GM19240 (cell line): ENCODE data around the gene NPTXR.
A peak's percentile ranks its signal among the peaks of the same experiment; 100 is the strongest.
"Not testable (repeated sequence)": the region's sequence is repeated elsewhere in the genome, so short reads cannot be mapped to it uniquely, and the experiment has no call there.

Experiments
- DNase-seq: peaks from one replicate; pipeline ENCODE4 v3.0.0; 2011; ENCODE audit warnings: low spot score; ENCODE audit not compliant: insufficient read length

Gene NPTXR

GRCh38 chr22:38832005-38832978 lies 11.5 kb downstream of the NPTXR start:
- no peak for DNase-seq

GRCh38 chr22:38831166-38831945 lies 12.5 kb downstream of the NPTXR start:
- no peak for DNase-seq

GRCh38 chr22:38830845-38831108 lies 13.1 kb downstream of the NPTXR start:
- no peak for DNase-seq

- DNase-seq, result no peak
These were observed 13.6 kb downstream of the NPTXR start for GRCh38 chr22:38830026-38830844.

- DNase-seq, result no peak
These were observed 14.3 kb downstream of the NPTXR start for GRCh38 chr22:38829485-38829884.

- no peak for DNase-seq
These were observed 15.1 kb downstream of the NPTXR start for GRCh38 chr22:38828616-38829205.

- DNase-seq, result no peak
These were observed 15.6 kb downstream of the NPTXR start for GRCh38 chr22:38828191-38828590.

- DNase-seq, result no peak
These were observed 16.3 kb downstream of the NPTXR start for GRCh38 chr22:38827510-38827909.

GRCh38 chr22:38826801-38827200 lies 17.0 kb downstream of the NPTXR start:
- DNase-seq, result no peak

- no peak for DNase-seq
These were observed 17.4 kb downstream of the NPTXR start for GRCh38 chr22:38826386-38826785.

GRCh38 chr22:38824585-38824984 lies 19.2 kb downstream of the NPTXR start:
- peak; percentile 60 for DNase-seq

- no peak for DNase-seq
These were observed 20.2 kb downstream of the NPTXR start for GRCh38 chr22:38823637-38824036.

GRCh38 chr22:38823076-38823475 lies 20.8 kb downstream of the NPTXR start:
- DNase-seq, result no peak

GRCh38 chr22:38820020-38820419 lies 23.8 kb downstream of the NPTXR start:
- DNase-seq, result no peak

GRCh38 chr22:38819387-38819940 lies 24.4 kb downstream of the NPTXR start:
- DNase-seq, result no peak

GRCh38 chr22:38817196-38817595 lies 26.6 kb downstream of the NPTXR start:
- DNase-seq, result no peak

- DNase-seq, result no peak
These were observed 28.0 kb downstream of the NPTXR start for GRCh38 chr22:38815842-38816241.

- DNase-seq, result no peak
These were observed 32.6 kb downstream of the NPTXR start for GRCh38 chr22:38811241-38811640.

- not testable (repeated sequence) for DNase-seq
These were observed 38.7 kb downstream of the NPTXR start for GRCh38 chr22:38805041-38805593.

GRCh38 chr22:38802671-38803121 lies 41.1 kb downstream of the NPTXR start:
- DNase-seq, result no peak
